KMS-11 (cell line): Measurements from ENCODE around the gene MCC.

Experiments used
- H2AFZ ChIP-seq: fragments of 200-600 bp; sonication (generic); 2 replicates; pipeline ENCODE4 v1.6.1; 2016; ENCODE audit warnings: antibody characterized with exemption, mixed run types, low read depth
- H3K27ac ChIP-seq: fragments of 200-600 bp; sonication (generic); 2 replicates; pipeline ENCODE4 v1.6.1; 2016; ENCODE audit warnings: mild to moderate bottlenecking, mixed run types
- H3K27me3 ChIP-seq: fragments of 200-600 bp; sonication (generic); 2 replicates; pipeline ENCODE4 v1.6.1; 2017; ENCODE audit warnings: mild to moderate bottlenecking, low read depth, mixed run types, moderate library complexity; ENCODE audit not compliant: insufficient read depth
- H3K36me3 ChIP-seq: fragments of 200-600 bp; sonication (generic); 2 replicates; pipeline ENCODE4 v1.6.1; 2017; ENCODE audit warnings: mild to moderate bottlenecking, mixed run types; ENCODE audit not compliant: insufficient read depth
- H3K4me1 ChIP-seq: fragments of 200-600 bp; sonication (generic); 2 replicates; pipeline ENCODE4 v1.6.1; 2016; ENCODE audit warnings: mild to moderate bottlenecking, low read depth, mixed run types; ENCODE audit not compliant: poor library complexity, severe bottlenecking
- H3K4me2 ChIP-seq: fragments of 200-600 bp; sonication (generic); 2 replicates; pipeline ENCODE4 v1.7.0; 2016; ENCODE audit warnings: mild to moderate bottlenecking, mixed run types
- H3K4me3 ChIP-seq: fragments of 200-600 bp; sonication (generic); IDR thresholded peaks from 2 replicates; pipeline ENCODE4 v1.6.1; 2017; ENCODE audit warnings: low read depth, low read length, mixed read lengths; ENCODE audit not compliant: insufficient read depth
- H3K79me2 ChIP-seq: fragments of 200-600 bp; sonication (generic); 2 replicates; pipeline ENCODE4 v1.6.1; 2016; ENCODE audit warnings: low read depth, mixed run types; ENCODE audit not compliant: insufficient read depth
- H3K9ac ChIP-seq: fragments of 200-600 bp; sonication (generic); 2 replicates; pipeline ENCODE4 v1.6.1; 2016; ENCODE audit warnings: mild to moderate bottlenecking, mixed run types
- H4K20me1 ChIP-seq: fragments of 200-600 bp; sonication (generic); 2 replicates; pipeline ENCODE4 v1.6.1; 2016; ENCODE audit warnings: mild to moderate bottlenecking, mixed run types; ENCODE audit not compliant: insufficient read depth
- CTCF ChIP-seq: fragments of 200-600 bp; sonication (generic); conservative IDR thresholded peaks from 2 replicates; pipeline ENCODE4 v1.6.1; 2017; ENCODE audit warnings: low read depth, mild to moderate bottlenecking, antibody characterized with exemption, low read length, moderate library complexity, mixed read lengths

The MCC gene

GRCh38 chr5:113367586-113367985, 120.7 kb downstream of the MCC start:
- no peaks in the 10 kb centered on the region for H4K20me1 ChIP-seq
- no peaks in the 10 kb centered on the region for H3K79me2 ChIP-seq
- no peak overlapping the region for H2AFZ ChIP-seq
- H3K27me3 ChIP-seq, result no peaks in the 10 kb centered on the region
- no peak overlapping the region for H3K4me3 ChIP-seq
- H3K27ac ChIP-seq, result no peak overlapping the region
- H3K36me3 ChIP-seq, result no peaks in the 10 kb centered on the region
- no peak overlapping the region for H3K4me2 ChIP-seq
- H3K9ac ChIP-seq, result no peak overlapping the region
- no peaks in the 10 kb centered on the region for H3K4me1 ChIP-seq
- TF ChIP-seq CTCF, result no peak

GRCh38 chr5:113364466-113364865, 123.8 kb downstream of the MCC start:
- H3K27ac ChIP-seq, result no peak overlapping the region
- no peaks in the 10 kb centered on the region for H3K4me1 ChIP-seq
- no peaks in the 10 kb centered on the region for H4K20me1 ChIP-seq
- H3K27me3 ChIP-seq, result no peaks in the 10 kb centered on the region
- no peaks in the 10 kb centered on the region for H3K79me2 ChIP-seq
- no peak overlapping the region for H3K9ac ChIP-seq
- TF ChIP-seq CTCF, result no peak
- no peaks in the 10 kb centered on the region for H3K36me3 ChIP-seq
- H3K4me3 ChIP-seq, result no peak overlapping the region
- no peak overlapping the region for H3K4me2 ChIP-seq
- no peak overlapping the region for H2AFZ ChIP-seq

- Histone ChIP-seq H3K4me1 (no peaks in the 10 kb centered on the region), H2AFZ (no peak overlapping the region), H4K20me1 (no peaks in the 10 kb centered on the region), H3K79me2 (no peaks in the 10 kb centered on the region), H3K9ac (no peak overlapping the region), H3K27ac (no peak overlapping the region), H3K27me3 (no peaks in the 10 kb centered on the region), H3K36me3 (no peaks in the 10 kb centered on the region), H3K4me3 (no peak overlapping the region), H3K4me2 (no peak overlapping the region)
- TF ChIP-seq CTCF, result no peak
Observed at GRCh38 chr5:113361701-113362100, 126.6 kb downstream of the MCC start.

GRCh38 chr5:113359419-113359818, 128.8 kb downstream of the MCC start:
- Histone ChIP-seq H3K27ac (no peak overlapping the region), H3K36me3 (no peaks in the 10 kb centered on the region), H3K27me3 (no peaks in the 10 kb centered on the region), H4K20me1 (no peaks in the 10 kb centered on the region), H3K4me1 (no peaks in the 10 kb centered on the region), H3K79me2 (no peaks in the 10 kb centered on the region), H3K9ac (no peak overlapping the region), H3K4me3 (no peak overlapping the region), H2AFZ (no peak overlapping the region), H3K4me2 (no peak overlapping the region)
- TF ChIP-seq CTCF, result no peak

GRCh38 chr5:113358696-113359095, 129.6 kb downstream of the MCC start:
- Histone ChIP-seq H3K27me3 (no peaks in the 10 kb centered on the region), H2AFZ (no peak overlapping the region), H3K4me1 (no peaks in the 10 kb centered on the region), H4K20me1 (no peaks in the 10 kb centered on the region), H3K79me2 (no peaks in the 10 kb centered on the region), H3K36me3 (no peaks in the 10 kb centered on the region), H3K4me3 (no peak overlapping the region), H3K9ac (no peak overlapping the region), H3K4me2 (no peak overlapping the region), H3K27ac (no peak overlapping the region)
- no peak for TF ChIP-seq CTCF
